ENCODE measurements around the gene BHLHE23.

Gene BHLHE23

GRCh38 chr20:62993856-62994494 is 12.8 kb downstream of the BHLHE23 start:
- ATAC-seq: no peak
- no peak for TF ChIP-seq TSHZ2 (CRISPR knock-in tag; IDR thresholded peaks at IDR 0.05)

DNA sequence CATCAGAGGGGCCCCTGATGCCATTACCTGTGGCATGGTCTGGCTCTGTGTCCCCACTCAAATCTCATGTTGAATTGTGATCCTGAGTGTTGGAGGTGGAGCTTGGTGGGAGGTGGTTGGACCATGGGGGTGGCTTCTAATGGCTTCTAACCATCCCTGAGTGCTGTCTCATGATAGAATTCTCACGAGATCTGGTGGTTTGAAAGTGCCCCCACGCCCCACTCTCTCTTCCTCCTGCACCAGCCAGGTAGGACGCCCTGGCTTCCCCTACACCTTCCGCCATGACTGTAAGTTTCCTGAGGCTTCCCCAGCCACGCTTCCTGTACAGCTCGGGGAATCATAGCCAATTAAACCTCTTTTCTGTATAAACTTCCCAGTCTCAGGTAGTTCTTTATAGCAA is 14.9 kb downstream of the BHLHE23 start:
- TF ChIP-seq ISL1 (CRISPR knock-in tag; IDR thresholded peaks at IDR 0.05): no peak
- no peak for TF ChIP-seq PPARA (CRISPR knock-in tag; IDR thresholded peaks at IDR 0.05; ENCODE audit: borderline replicate concordance)
- TF ChIP-seq, protein P1, sequence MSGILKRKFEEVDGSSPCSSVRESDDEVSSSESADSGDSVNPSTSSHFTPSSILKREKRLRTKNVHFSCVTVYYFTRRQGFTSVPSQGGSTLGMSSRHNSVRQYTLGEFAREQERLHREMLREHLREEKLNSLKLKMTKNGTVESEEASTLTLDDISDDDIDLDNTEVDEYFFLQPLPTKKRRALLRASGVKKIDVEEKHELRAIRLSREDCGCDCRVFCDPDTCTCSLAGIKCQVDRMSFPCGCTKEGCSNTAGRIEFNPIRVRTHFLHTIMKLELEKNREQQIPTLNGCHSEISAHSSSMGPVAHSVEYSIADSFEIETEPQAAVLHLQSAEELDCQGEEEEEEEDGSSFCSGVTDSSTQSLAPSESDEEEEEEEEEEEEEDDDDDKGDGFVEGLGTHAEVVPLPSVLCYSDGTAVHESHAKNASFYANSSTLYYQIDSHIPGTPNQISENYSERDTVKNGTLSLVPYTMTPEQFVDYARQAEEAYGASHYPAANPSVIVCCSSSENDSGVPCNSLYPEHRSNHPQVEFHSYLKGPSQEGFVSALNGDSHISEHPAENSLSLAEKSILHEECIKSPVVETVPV (CRISPR knock-in tag; IDR thresholded peaks at IDR 0.05): no peak
- TF ChIP-seq TOX (CRISPR knock-in tag; IDR thresholded peaks at IDR 0.05; ENCODE audit: borderline replicate concordance): no peak
- no peak for TF ChIP-seq TCF4 (CRISPR knock-in tag; IDR thresholded peaks at IDR 0.05; ENCODE audit: borderline replicate concordance)
- no peak for TF ChIP-seq GLIS3 (CRISPR knock-in tag; IDR thresholded peaks at IDR 0.05)
- no peak for TF ChIP-seq ZFP30 (CRISPR knock-in tag; IDR thresholded peaks at IDR 0.05)
- TF ChIP-seq CSDC2 (CRISPR knock-in tag; IDR thresholded peaks at IDR 0.05): no peak
- TF ChIP-seq TSHZ2 (CRISPR knock-in tag; IDR thresholded peaks at IDR 0.05): no peak
- no peak for TF ChIP-seq OSR1 (CRISPR knock-in tag; IDR thresholded peaks at IDR 0.05)
- no peak for ATAC-seq

DNA sequence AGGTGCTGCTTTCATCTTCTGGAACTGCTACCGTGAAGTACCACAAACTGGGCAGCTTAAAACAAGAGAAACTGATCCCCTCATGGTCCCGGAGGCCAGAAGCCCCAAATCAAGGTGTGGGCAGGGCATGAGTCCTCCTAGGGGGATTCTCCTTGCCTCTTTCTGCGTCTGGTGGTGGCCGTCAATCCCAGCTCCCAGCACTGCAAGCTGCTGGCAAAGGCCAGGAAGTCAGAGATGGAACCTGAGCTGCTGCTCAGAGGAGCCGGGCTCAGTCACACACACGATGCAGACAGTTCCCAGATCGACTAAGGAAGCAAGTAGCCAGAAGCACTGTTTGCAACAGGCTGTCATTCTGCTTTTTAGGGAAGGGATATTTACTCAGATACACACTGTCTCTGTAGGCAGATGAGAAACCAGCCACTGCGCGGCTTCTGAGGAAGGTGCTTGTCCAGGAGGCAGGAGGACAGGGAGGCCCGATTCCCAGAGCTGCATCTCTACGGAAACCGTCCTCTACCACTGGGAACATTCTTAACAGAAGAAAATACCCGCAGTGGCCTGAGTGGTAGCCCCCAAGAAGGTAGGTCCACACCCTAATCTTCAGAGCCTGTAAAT is 15.5 kb downstream of the BHLHE23 start:
- ATAC-seq: peak; percentile 21; the same call in 1 of the 3 replicates
- no peak for TF ChIP-seq ARNTL (CRISPR knock-in tag; IDR thresholded peaks at IDR 0.05; ENCODE audit: borderline replicate concordance, low read depth)
- TF ChIP-seq CSDC2 (CRISPR knock-in tag; IDR thresholded peaks at IDR 0.05): no peak
- no peak for TF ChIP-seq OSR1 (CRISPR knock-in tag; IDR thresholded peaks at IDR 0.05)
- TF ChIP-seq PPARA (CRISPR knock-in tag; IDR thresholded peaks at IDR 0.05; ENCODE audit: borderline replicate concordance): no peak
- no peak for TF ChIP-seq CREB5 (CRISPR knock-in tag; IDR thresholded peaks at IDR 0.05; ENCODE audit: low read depth)
- no peak for TF ChIP-seq RARB (CRISPR knock-in tag; IDR thresholded peaks at IDR 0.05)
- TF ChIP-seq ZFP3 (CRISPR knock-in tag; IDR thresholded peaks at IDR 0.05): no peak
- TF ChIP-seq POU6F1 (CRISPR knock-in tag; IDR thresholded peaks at IDR 0.05; ENCODE audit: borderline replicate concordance, low read depth): no peak
- TF ChIP-seq TSHZ2 (CRISPR knock-in tag; IDR thresholded peaks at IDR 0.05): no peak
- TF ChIP-seq TOX (CRISPR knock-in tag; IDR thresholded peaks at IDR 0.05; ENCODE audit: borderline replicate concordance): no peak
- no peak for TF ChIP-seq ZNF8 (CRISPR knock-in tag; IDR thresholded peaks at IDR 0.05)
- no peak for TF ChIP-seq SNAI2 (CRISPR knock-in tag; IDR thresholded peaks at IDR 0.05)
- TF ChIP-seq ISL1 (CRISPR knock-in tag; IDR thresholded peaks at IDR 0.05): no peak
- TF ChIP-seq, protein P1 (CRISPR knock-in tag; IDR thresholded peaks at IDR 0.05): no peak
- TF ChIP-seq PATZ1 (CRISPR knock-in tag; IDR thresholded peaks at IDR 0.05; ENCODE audit: borderline replicate concordance): no peak
